GM21360 (cell line): Measurements from ENCODE around the gene FDX2.

Experiments
- ATAC-seq: cut with Tn5 transposase; IDR thresholded peaks from one replicate; pipeline ENCODE4 v1.9.1; 2021; ENCODE audit warnings: mild to moderate bottlenecking, moderate library complexity; ENCODE audit not compliant: unreplicated experiment

FDX2 gene

GRCh38 chr19:10306327-10306726 is 9.5 kb downstream of the FDX2 start:
- ATAC-seq, result no peak

GRCh38 chr19:10305139-10305806 is 10.5 kb downstream of the FDX2 start:
- ATAC-seq, result no peak

- no peak for ATAC-seq
Observed at GRCh38 chr19:10299545-10300458, 16.0 kb downstream of the FDX2 start.

- no peak for ATAC-seq
Observed at GRCh38 chr19:10295847-10296591, 19.8 kb downstream of the FDX2 start.

GRCh38 chr19:10295305-10295846 is 20.4 kb downstream of the FDX2 start:
- no peak for ATAC-seq

- ATAC-seq, result no peak
Observed at GRCh38 chr19:10294368-10294697, 21.5 kb downstream of the FDX2 start.

- ATAC-seq, result no peak
Observed at GRCh38 chr19:10293637-10294367, 22.0 kb downstream of the FDX2 start.

- no peak for ATAC-seq
Observed at GRCh38 chr19:10292789-10293636, 22.8 kb downstream of the FDX2 start.

- ATAC-seq, result peak; percentile 55
Observed at GRCh38 chr19:10292206-10292788, 23.5 kb downstream of the FDX2 start.

GRCh38 chr19:10291554-10292205 is 24.1 kb downstream of the FDX2 start:
- no peak for ATAC-seq

- no peak for ATAC-seq
Observed at GRCh38 chr19:10290876-10291553, 24.8 kb downstream of the FDX2 start.

- ATAC-seq, result no peak
Observed at GRCh38 chr19:10290357-10290875, 25.4 kb downstream of the FDX2 start.

- no peak for ATAC-seq
Observed at GRCh38 chr19:10289836-10290356, 25.9 kb downstream of the FDX2 start, which contains the start of gene ICAM5. Gene ICAM5 (plus strand): TSS chr19:10289952. CDS start chr19:10290044, 92 bp downstream.

GRCh38 chr19:10289167-10289835 is 26.5 kb downstream of the FDX2 start:
- no peak for ATAC-seq

GRCh38 chr19:10288662-10289166 is 27.1 kb downstream of the FDX2 start:
- ATAC-seq, result no peak

- ATAC-seq, result no peak
Observed at GRCh38 chr19:10286803-10287737, 28.7 kb downstream of the FDX2 start, which contains the start of gene ICAM4. Gene ICAM4 (plus strand): TSS chr19:10286955. CDS start chr19:10287013, 58 bp downstream.
